Sigmoid colon (tissue), 3 donors: ENCODE data around the gene KY.

ENCODE experiments used
- CTCF ChIP-seq, 4 experiments: fragments of 450-650 bp in 3 of 4; fragments of 200-600 bp in 1 of 4; IDR thresholded peaks; one replicate each; pipeline ENCODE4 v1.5.1; 2016 to 2019; ENCODE audit warnings: antibody characterized with exemption in 4 of 4, mild to moderate bottlenecking in 3 of 4, moderate library complexity in 2 of 4
- POLR2A ChIP-seq, 2 donors: fragments of 450-650 bp; IDR thresholded peaks; one replicate each; pipeline ENCODE4 v1.6.1; 2016; ENCODE audit warnings: antibody characterized with exemption in 2 of 2, mild to moderate bottlenecking in 2 of 2, moderate library complexity in 2 of 2

DNA sequence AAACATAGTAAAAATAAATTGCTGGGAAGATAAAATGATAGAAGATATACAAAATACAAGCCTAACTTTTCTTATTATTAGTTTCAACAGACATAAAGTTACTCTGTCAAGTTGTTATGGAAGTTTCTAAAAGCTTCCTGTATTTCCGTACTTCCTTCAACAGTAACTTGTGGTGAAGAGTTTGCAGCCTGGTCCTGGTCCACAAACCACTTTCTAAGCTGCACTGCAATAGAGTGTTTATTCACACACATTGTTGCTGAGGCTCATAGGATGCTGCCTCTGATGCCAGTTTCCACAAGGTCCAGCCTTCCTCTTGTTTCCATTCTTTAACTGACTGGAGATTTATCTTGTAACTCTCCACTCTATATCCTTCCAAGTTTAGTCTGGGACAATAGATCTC, 39.4 kb upstream of the KY start:
- TF ChIP-seq POLR2A (IDR thresholded peaks at IDR 0.05) (no peak), CTCF (IDR thresholded peaks at IDR 0.05) (no peak)
